Measurements from ENCODE around the gene STAG2.

DNA sequence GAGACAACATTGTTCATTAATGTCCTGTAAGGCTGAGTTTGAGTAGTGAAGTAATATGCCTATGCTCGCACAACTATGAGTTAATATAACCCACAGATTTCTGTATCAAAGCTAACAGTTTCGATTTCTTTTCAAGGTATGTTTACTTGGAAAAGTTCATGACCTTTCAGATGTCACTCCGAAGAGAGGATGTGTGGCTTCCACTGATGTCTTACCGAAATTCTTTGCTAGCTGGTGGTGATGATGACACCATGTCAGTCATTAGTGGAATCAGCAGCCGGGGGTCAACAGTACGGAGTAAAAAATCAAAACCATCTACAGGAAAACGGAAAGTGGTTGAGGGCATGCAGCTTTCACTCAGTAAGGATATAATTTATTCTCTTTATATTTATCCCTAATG lies 124.9 kb downstream of the STAG2 start:
- TF ChIP-seq CTCF (IDR thresholded peaks at IDR 0.05; ENCODE audit: extremely low read depth in 1 of 2, insufficient read depth in 1 of 2, low read depth in 1 of 2, low read length in 2 of 2) (no peak), POLR2AphosphoS5 (IDR thresholded peaks at IDR 0.05; ENCODE audit: insufficient read depth, low read depth, low read length) (no peak), EZH2 (IDR thresholded peaks at IDR 0.05; ENCODE audit: borderline replicate concordance, low read depth, low read length, severe bottlenecking) (no peak), POLR2A (IDR thresholded peaks at IDR 0.05; ENCODE audit: low read depth, low read length) (no peak), FOS (IDR thresholded peaks at IDR 0.05; ENCODE audit: borderline replicate concordance, insufficient read depth, low read length) (no peak)
- TF ChIP-seq, protein P1, sequence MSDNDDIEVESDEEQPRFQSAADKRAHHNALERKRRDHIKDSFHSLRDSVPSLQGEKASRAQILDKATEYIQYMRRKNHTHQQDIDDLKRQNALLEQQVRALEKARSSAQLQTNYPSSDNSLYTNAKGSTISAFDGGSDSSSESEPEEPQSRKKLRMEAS (IDR thresholded peaks at IDR 0.05; ENCODE audit: insufficient read depth, insufficient read length), result no peak

All from endothelial cell of umbilical vein (primary cell).